SU-DHL-6 (cell line): ENCODE measurements around the gene TAS1R2.

Experiments used
- H2AFZ ChIP-seq: fragments of 200-600 bp; sonication (generic); 2 replicates; pipeline ENCODE4 v1.6.1; 2014; ENCODE audit warnings: low read depth, mild to moderate bottlenecking, moderate library complexity, mixed read lengths, antibody characterized with exemption, low read length; ENCODE audit not compliant: severe bottlenecking
- H3F3A ChIP-seq: fragments of 200-600 bp; shearing (Covaris generic); 2 replicates; pipeline ENCODE4 v1.6.0; 2016; ENCODE audit warnings: antibody characterized with exemption, mild to moderate bottlenecking; ENCODE audit not compliant: insufficient read depth
- H3K27ac ChIP-seq: fragments of 200-600 bp; sonication (generic); 2 replicates; pipeline ENCODE4 v1.5.1; 2016; ENCODE audit warnings: low read depth, mild to moderate bottlenecking, low read length, moderate library complexity, mixed read lengths
- H3K27me3 ChIP-seq: fragments of 200-600 bp; sonication (generic), shearing (Covaris generic); 2 replicates; pipeline ENCODE4 v1.6.0; 2014; ENCODE audit warnings: mild to moderate bottlenecking, low read length
- H3K36me3 ChIP-seq: fragments of 200-600 bp; sonication (generic); 2 replicates; pipeline ENCODE4 v1.6.1; 2014; ENCODE audit warnings: mild to moderate bottlenecking, low read length, mixed read lengths
- H3K4me2 ChIP-seq: fragments of 300-600, 200-600 bp; shearing (Covaris generic), sonication (generic); 2 replicates; pipeline ENCODE4 v1.6.0; 2014; ENCODE audit warnings: low read length, low read depth, mild to moderate bottlenecking; ENCODE audit not compliant: poor library complexity, severe bottlenecking
- H3K4me3 ChIP-seq: fragments of 200-600 bp; sonication (generic); 2 replicates; pipeline ENCODE4 v1.5.1; 2014; ENCODE audit warnings: antibody characterized with exemption, low read length, mild to moderate bottlenecking, mixed read lengths; ENCODE audit not compliant: insufficient read depth, poor library complexity, severe bottlenecking
- H3K79me2 ChIP-seq: fragments of 200-600 bp; sonication (generic); 2 replicates; pipeline ENCODE4 v1.6.1; 2014; ENCODE audit warnings: mild to moderate bottlenecking, low read length, moderate library complexity; ENCODE audit not compliant: insufficient read depth
- H3K9ac ChIP-seq: fragments of 200-600 bp; sonication (generic); 2 replicates; pipeline ENCODE4 v1.7.0; 2014; ENCODE audit warnings: mild to moderate bottlenecking, low read length
- H3K9me2 ChIP-seq: fragments of 200-600 bp; sonication (generic); replicated peaks from 2 replicates; pipeline ENCODE4 v1.6.1; 2014; ENCODE audit warnings: low read length; ENCODE audit not compliant: insufficient read depth
- H3K9me3 ChIP-seq: fragments of 200-600 bp; sonication (generic); 2 replicates; pipeline ENCODE4 v1.6.1; 2014; ENCODE audit warnings: low read length, mixed read lengths; ENCODE audit not compliant: insufficient read depth
- H4K20me1 ChIP-seq: fragments of 200-600 bp; sonication (generic); 2 replicates; pipeline ENCODE4 v1.6.1; 2014; ENCODE audit warnings: low read depth, mild to moderate bottlenecking, antibody characterized with exemption, low read length, moderate library complexity, mixed read lengths
- EZH2phosphoT487 ChIP-seq: fragments of 200-600 bp; sonication (generic), shearing (Covaris generic); conservative IDR thresholded peaks from 2 replicates; pipeline ENCODE4 v1.6.1; 2018; ENCODE audit warnings: mild to moderate bottlenecking, antibody characterized with exemption, low read length, moderate library complexity, mixed read lengths
- TF ChIP-seq, protein P1 (sequence below): fragments of 200-600 bp; sonication (generic); IDR thresholded peaks from one replicate; pipeline ENCODE4 v1.5.1; 2017; ENCODE audit warnings: antibody characterized with exemption, mild to moderate bottlenecking, low read length, moderate library complexity; ENCODE audit not compliant: insufficient read depth, poor library complexity, severe bottlenecking

TAS1R2 gene

DNA sequence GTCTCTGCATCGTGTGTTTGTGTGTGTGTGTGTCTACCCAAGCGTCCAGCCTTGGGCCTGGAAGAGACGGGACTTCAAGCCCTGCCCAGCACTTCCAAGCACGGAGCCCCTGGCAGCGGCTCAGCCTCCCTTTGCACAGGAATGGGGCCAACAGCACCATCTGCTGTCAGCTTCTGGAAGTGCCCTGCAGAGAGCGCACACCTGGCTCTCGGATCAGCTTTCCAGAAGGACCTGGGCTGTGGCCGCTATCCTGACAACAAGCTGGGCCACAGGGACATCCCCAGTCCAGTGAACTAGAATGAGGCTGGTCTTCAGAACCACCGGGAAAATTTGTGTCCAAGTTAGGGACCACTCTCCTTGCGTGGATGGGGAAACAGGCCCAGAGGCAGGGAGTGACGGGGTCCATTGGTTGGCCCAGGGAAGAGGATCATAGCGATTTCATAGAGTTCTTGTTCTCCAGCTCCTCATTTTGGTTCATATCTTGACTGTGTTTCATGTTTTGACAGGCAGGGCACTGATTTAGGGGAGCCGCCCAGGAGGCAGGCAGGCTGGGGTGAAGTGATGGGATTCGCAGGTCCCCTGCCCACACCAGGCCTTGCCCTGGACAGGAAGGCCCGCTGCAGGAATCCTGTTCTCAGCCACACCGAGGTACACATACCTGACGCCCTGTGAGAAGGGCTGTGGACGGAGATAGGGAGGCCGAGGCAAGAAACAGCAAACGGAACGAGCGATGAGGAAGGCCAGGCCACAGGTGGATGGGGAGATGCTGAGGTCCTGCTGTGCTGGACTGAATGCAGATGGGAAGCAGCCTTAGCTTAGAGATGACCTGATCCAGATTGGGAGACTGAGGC lies 38.4 kb downstream of the TAS1R2 start:
- H3K27me3 ChIP-seq = no peaks in the 10 kb centered on the region
- no peak overlapping the region for H3K4me3 ChIP-seq
- H3K9ac ChIP-seq = no peak overlapping the region
- no peak overlapping the region for H3K4me2 ChIP-seq
- no peaks in the 10 kb centered on the region for H3F3A ChIP-seq
- H3K36me3 ChIP-seq = no peaks in the 10 kb centered on the region
- H3K79me2 ChIP-seq = no peaks in the 10 kb centered on the region
- H4K20me1 ChIP-seq = no peaks in the 10 kb centered on the region
- no peaks in the 10 kb centered on the region for H3K9me3 ChIP-seq
- H3K9me2 ChIP-seq = no peaks in the 10 kb centered on the region
- no peak overlapping the region for H3K27ac ChIP-seq
- H2AFZ ChIP-seq = no peak overlapping the region
- no peak for TF ChIP-seq EZH2phosphoT487
- TF ChIP-seq, protein P1, sequence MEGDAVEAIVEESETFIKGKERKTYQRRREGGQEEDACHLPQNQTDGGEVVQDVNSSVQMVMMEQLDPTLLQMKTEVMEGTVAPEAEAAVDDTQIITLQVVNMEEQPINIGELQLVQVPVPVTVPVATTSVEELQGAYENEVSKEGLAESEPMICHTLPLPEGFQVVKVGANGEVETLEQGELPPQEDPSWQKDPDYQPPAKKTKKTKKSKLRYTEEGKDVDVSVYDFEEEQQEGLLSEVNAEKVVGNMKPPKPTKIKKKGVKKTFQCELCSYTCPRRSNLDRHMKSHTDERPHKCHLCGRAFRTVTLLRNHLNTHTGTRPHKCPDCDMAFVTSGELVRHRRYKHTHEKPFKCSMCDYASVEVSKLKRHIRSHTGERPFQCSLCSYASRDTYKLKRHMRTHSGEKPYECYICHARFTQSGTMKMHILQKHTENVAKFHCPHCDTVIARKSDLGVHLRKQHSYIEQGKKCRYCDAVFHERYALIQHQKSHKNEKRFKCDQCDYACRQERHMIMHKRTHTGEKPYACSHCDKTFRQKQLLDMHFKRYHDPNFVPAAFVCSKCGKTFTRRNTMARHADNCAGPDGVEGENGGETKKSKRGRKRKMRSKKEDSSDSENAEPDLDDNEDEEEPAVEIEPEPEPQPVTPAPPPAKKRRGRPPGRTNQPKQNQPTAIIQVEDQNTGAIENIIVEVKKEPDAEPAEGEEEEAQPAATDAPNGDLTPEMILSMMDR = peak; percentile 75

DNA sequence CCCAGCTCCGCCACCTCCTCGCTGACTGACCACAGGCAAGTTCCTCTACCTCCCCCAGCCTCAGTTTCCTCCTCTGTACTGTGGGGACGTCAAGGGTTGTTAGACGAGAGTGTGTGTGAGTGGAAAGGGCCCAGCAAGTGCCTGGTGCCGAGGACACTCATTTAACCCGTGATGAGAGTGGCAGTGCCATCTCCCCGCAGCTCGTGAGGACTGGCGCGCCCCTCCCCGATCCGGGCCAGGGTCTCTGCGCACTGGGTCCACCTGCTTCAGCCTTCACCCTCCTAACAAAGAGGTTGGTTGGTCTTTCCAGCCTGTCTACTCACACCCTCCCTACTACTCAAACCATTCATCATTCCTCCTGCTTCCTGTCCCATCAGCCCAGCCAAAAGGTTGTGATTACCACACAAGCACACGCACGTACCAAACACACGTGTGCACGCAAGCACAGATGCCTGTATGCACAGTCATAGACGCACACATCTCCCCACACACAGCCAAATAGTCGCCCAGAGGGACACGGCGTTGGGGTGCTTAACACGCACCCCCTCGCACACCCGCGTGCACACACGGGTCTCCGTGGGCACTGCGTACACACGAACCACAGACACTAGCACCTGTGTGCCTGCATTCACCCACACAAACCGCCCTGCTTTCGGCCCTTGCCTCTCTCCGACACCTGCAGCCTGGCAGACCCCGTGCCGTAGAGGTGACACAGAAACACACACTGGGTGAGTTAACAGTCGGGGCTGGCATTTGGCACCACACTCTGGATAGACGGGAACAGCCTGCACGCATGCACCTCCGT lies 39.3 kb downstream of the TAS1R2 start:
- TF ChIP-seq, protein P1 = no peak
- no peak for TF ChIP-seq EZH2phosphoT487
- Histone ChIP-seq H3K4me3 (no peak overlapping the region), H3K27me3 (no peaks in the 10 kb centered on the region), H3F3A (no peaks in the 10 kb centered on the region), H3K27ac (no peak overlapping the region), H3K9me3 (no peaks in the 10 kb centered on the region), H2AFZ (no peak overlapping the region), H3K36me3 (no peaks in the 10 kb centered on the region), H4K20me1 (no peaks in the 10 kb centered on the region), H3K9ac (no peak overlapping the region), H3K79me2 (no peaks in the 10 kb centered on the region), H3K9me2 (no peaks in the 10 kb centered on the region), H3K4me2 (no peak overlapping the region)

GRCh38 chr1:18819203-18819602 lies 40.3 kb downstream of the TAS1R2 start:
- Histone ChIP-seq H3K36me3 (no peaks in the 10 kb centered on the region), H3K4me3 (no peak overlapping the region), H3K9me3 (no peaks in the 10 kb centered on the region), H4K20me1 (no peaks in the 10 kb centered on the region), H3K27me3 (no peaks in the 10 kb centered on the region), H3K9me2 (no peaks in the 10 kb centered on the region), H3K79me2 (no peaks in the 10 kb centered on the region), H3K9ac (no peak overlapping the region), H3F3A (no peaks in the 10 kb centered on the region), H3K27ac (no peak overlapping the region), H3K4me2 (no peak overlapping the region), H2AFZ (no peak overlapping the region)
- TF ChIP-seq EZH2phosphoT487 = no peak
- TF ChIP-seq, protein P1 = no peak
